Amniotic epithelial cell (primary cell): ENCODE measurements around the gene USP28.
A peak's percentile ranks its signal among the peaks of the same experiment; 100 is the strongest.
"Not testable (repeated sequence)": the region's sequence is repeated elsewhere in the genome, so short reads cannot be mapped to it uniquely, and the experiment has no call there.

ENCODE experiments used
- DNase-seq: peaks from one replicate; pipeline ENCODE4 v3.0.0-alpha.2; 2010; ENCODE audit warnings: low read depth

USP28 gene

GRCh38 chr11:113773416-113774173 is 101.8 kb downstream of the USP28 start, which contains the start of gene ZW10:
ZW10 (minus strand) TSS chr11:113773692; CDS start chr11:113773666, 26 bp downstream.
- DNase-seq = peak; percentile 94

DNA sequence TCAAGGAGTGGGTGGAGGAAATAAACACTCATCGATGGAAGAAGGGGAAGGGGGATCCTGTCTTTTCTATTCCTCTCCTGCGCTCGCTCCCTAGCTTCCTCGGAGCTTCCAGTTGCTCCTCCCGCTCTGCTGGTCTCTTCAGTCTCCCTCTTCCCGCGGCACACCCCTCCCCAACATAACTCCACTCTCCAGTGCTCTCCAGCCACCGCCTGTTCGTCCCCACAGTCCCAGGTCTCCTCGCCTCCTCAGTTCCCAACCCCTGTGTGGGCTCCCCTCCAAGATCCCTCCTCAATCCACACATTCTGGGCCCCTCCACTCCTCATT is 102.3 kb downstream of the USP28 start:
- peak; percentile 19 for DNase-seq

DNA sequence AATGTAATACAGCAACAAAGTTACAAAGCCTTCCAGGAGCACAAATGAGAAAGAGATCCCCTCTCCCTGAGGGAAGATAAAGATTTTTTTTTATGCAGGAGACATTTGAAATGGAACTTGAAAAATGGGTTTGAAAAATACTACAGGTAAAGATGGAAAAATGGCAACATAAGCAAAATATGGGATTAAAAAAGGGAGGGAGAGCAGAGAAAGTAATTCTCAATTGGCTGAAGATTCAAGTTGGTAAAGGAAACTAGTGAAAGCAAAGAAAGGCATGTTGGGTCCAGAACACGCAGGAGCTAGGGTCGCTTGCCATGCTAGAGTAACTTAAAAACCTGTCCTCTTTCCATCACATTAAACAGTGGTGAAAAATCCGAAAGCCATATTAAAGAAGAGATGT is 103.4 kb downstream of the USP28 start:
- no peak for DNase-seq

- DNase-seq = no peak
Observed at GRCh38 chr11:113764527-113765219, 110.7 kb downstream of the USP28 start.

DNA sequence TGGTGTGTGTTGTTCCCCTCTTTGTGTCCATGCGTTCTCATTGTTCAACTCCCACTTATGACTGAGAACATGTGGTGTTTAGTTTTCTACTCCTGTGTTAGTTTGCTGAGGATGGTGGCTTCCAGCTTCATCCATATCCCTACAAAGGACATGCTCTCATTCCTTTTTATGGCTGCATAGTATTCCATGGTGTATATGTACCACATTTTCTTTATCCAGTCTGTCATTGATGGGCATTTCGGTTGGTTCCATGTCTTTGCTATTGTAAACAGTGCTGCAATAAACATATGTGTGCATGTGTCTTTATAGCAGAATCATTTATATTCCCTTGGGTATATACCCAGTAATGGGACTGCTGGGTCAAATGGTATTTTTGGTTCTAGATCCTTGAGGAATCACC is 112.3 kb downstream of the USP28 start:
- not testable (repeated sequence) for DNase-seq

GRCh38 chr11:113760241-113760640 is 115.1 kb downstream of the USP28 start:
- no peak for DNase-seq

DNA sequence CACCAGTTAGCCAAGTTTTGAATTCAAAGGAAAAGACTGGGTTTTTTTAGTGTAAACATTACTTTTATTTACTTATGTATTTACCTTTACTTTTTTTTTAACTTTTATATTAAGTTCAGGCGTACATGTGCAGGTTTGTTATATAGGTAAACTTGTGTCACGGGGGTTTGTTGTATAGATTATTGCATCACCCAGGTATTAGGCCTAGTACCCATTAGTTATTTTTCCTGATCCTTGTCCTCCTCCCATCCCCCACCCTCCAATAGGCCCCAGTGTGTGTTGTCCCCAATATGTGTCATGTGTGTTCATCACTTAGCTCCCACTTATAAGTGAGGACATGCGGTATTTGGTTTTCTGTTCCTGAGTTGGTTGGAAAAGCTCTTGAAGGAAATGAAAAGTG is 122.4 kb downstream of the USP28 start:
- DNase-seq = no peak
